Type B pancreatic cell (in vitro differentiated cells): ENCODE results near the gene EIF4EBP3. TPM values are rescaled to one million over a fixed set of nuclear protein-coding genes. Genes with fewer than 3 reads are reported as not detected.

Experiments
- DNase-seq: peaks from one replicate; pipeline ENCODE4 v3.0.0; 2021; ENCODE audit warnings: mixed read lengths; ENCODE audit not compliant: unreplicated experiment; ENCODE audit errors: extremely low spot score
- H3K27ac Mint-ChIP-seq: 2 replicates; pipeline ENCODE4 v1.8.0; 2021; ENCODE audit warnings: mild to moderate bottlenecking, mixed read lengths
- H3K27me3 Mint-ChIP-seq: 2 replicates; pipeline ENCODE4 v1.8.0; 2021; ENCODE audit warnings: mixed read lengths
- H3K36me3 Mint-ChIP-seq: 2 replicates; pipeline ENCODE4 v1.8.0; 2021; ENCODE audit warnings: mixed read lengths
- H3K4me1 Mint-ChIP-seq: one replicate; pipeline ENCODE4 v1.8.0; 2021; ENCODE audit warnings: mixed read lengths; ENCODE audit not compliant: unreplicated experiment
- H3K4me3 Mint-ChIP-seq: 2 replicates; pipeline ENCODE4 v1.8.0; 2021; ENCODE audit warnings: mild to moderate bottlenecking, mixed read lengths
- H3K9me3 Mint-ChIP-seq: 2 replicates; pipeline ENCODE4 v1.8.0; 2021; ENCODE audit warnings: mixed read lengths
- total RNA-seq: library from RNA; stranded (reverse); gene quantifications from 2 replicates; pipeline ENCODE4 v1.2.1, GENCODE V29; 2021; ENCODE audit warnings: low replicate concordance
- TF ChIP-seq, protein P1 (sequence below): fragments of 200-600 bp; sonication (generic); conservative IDR thresholded peaks from 2 replicates; pipeline ENCODE4 v1.5.0; 2021; ENCODE audit warnings: antibody characterized with exemption, mild to moderate bottlenecking

EIF4EBP3 gene
- total RNA-seq, 1 donor from 2014 or later, result 4.8 TPM

DNA sequence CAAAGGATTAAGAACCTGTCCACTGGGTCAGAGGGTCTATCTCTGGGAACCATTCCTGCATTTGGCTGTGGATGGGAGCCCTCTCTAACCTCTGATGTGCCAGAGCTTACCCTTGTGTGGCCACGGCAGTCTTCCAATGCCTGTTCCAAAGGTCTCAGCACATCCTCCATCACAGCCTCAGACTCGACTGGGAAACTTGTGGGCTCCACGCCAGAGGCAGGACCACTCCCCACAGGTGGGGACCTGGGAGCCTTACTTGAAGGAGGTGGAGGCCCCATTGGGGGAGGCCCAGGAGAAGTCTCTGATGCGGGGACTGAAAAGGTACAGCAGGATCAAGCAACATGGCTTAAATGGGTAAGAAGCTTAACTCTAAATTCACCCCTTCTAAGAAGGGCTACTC lies 4.4 kb downstream of the EIF4EBP3 start:
- Mint-ChIP-seq H3K4me1 (peaks cover 37% of the 10 kb centered on the region), H3K27me3 (no peaks in the 10 kb centered on the region), H3K9me3 (no peaks in the 10 kb centered on the region), H3K36me3 (peaks cover 18% of the 10 kb centered on the region), H3K4me3 (no peak overlapping the region), H3K27ac (no peak overlapping the region)
- TF ChIP-seq, protein P1, sequence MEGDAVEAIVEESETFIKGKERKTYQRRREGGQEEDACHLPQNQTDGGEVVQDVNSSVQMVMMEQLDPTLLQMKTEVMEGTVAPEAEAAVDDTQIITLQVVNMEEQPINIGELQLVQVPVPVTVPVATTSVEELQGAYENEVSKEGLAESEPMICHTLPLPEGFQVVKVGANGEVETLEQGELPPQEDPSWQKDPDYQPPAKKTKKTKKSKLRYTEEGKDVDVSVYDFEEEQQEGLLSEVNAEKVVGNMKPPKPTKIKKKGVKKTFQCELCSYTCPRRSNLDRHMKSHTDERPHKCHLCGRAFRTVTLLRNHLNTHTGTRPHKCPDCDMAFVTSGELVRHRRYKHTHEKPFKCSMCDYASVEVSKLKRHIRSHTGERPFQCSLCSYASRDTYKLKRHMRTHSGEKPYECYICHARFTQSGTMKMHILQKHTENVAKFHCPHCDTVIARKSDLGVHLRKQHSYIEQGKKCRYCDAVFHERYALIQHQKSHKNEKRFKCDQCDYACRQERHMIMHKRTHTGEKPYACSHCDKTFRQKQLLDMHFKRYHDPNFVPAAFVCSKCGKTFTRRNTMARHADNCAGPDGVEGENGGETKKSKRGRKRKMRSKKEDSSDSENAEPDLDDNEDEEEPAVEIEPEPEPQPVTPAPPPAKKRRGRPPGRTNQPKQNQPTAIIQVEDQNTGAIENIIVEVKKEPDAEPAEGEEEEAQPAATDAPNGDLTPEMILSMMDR, result no peak
- DNase-seq, result no peak

DNA sequence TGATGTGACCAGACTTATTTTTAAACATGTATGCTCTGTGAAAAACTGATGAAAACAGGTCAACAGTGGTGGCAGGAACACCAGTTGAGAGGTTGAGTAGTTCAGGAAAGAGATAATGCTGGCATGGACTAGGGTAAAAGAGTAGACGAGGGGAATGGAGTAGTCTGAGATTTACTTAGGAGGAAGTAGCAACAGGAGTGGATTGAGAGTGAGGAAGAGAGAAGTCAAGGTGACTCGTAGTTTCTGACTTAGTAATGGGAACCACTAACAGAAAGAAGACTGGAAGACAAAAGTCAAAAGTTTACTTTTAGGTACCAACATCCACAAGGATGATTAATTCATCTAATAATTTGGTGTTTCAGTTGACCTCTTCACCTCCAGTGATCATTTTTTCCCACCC lies 6.2 kb downstream of the EIF4EBP3 start:
- Mint-ChIP-seq H3K27ac (peak overlapping the region; percentile 29), H3K4me1 (peaks cover 38% of the 10 kb centered on the region)

DNA sequence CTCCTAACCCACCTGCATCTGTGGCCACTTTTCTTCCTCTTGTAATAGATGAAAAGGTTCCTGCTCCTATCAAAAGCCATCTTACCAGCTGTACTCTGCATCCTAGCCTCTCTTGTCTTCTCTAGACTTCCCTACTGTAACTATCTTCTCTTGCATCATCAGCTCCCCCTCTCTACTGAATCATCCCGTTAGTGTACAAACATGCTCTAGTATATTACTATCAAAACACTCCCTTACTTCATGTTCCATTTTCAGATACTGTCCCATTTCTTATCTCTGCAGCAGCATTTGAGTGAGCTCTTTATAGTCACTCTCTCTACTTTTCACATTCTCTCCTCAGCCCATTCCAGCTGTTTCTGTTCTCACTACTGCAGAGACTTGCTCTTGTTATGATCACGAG lies 7.0 kb downstream of the EIF4EBP3 start:
- no peaks in the 10 kb centered on the region for H3K27me3 Mint-ChIP-seq
- peaks cover 23% of the 10 kb centered on the region for H3K36me3 Mint-ChIP-seq
- peak overlapping the region; percentile 1 for H3K27ac Mint-ChIP-seq
- no peak for DNase-seq
- H3K4me1 Mint-ChIP-seq, result peaks cover 30% of the 10 kb centered on the region
- TF ChIP-seq, protein P1, result no peak
- peak overlapping the region; percentile 0 for H3K4me3 Mint-ChIP-seq
- no peaks in the 10 kb centered on the region for H3K9me3 Mint-ChIP-seq

More for the DNA sequence above, 6.2 kb downstream of the EIF4EBP3 start:
- no peak overlapping the region for H3K4me3 Mint-ChIP-seq
- H3K9me3 Mint-ChIP-seq, result no peaks in the 10 kb centered on the region
- H3K36me3 Mint-ChIP-seq, result peaks cover 18% of the 10 kb centered on the region
- no peak for DNase-seq
- TF ChIP-seq, protein P1, result no peak
- no peaks in the 10 kb centered on the region for H3K27me3 Mint-ChIP-seq

DNA sequence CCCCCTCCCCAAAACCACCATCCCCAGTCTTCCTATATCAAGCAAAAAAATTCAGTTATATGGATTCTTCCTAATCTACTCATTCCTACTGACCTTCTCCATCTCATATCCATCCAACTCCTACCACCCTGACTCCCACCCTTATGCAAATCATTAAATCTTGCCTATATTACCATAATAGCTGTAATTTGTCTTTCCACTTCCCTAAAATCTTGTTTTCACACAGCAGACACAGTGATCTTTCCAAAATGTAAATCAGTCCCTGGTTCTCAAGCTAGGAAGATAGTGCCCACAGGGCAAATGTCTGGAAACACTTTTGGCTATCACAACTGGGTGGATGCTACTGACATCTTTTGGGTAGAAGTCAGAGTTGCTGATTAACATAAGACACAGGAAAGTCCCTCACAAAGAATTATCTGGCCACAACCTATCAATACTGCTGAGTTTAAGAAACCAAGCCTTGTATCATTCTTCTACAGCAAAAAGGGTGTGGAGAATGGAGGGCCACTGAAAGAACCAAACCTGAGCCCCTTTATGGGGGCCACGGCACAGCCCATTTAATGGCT lies 8.4 kb downstream of the EIF4EBP3 start:
- TF ChIP-seq, protein P1, result no peak
- no peaks in the 10 kb centered on the region for H3K27me3 Mint-ChIP-seq
- H3K36me3 Mint-ChIP-seq, result peaks cover 26% of the 10 kb centered on the region
- H3K9me3 Mint-ChIP-seq, result no peaks in the 10 kb centered on the region
- H3K4me3 Mint-ChIP-seq, result peak overlapping the region; percentile 95
- DNase-seq, result no peak
- H3K27ac Mint-ChIP-seq, result peak overlapping the region; percentile 86
- H3K4me1 Mint-ChIP-seq, result peaks cover 30% of the 10 kb centered on the region

DNA sequence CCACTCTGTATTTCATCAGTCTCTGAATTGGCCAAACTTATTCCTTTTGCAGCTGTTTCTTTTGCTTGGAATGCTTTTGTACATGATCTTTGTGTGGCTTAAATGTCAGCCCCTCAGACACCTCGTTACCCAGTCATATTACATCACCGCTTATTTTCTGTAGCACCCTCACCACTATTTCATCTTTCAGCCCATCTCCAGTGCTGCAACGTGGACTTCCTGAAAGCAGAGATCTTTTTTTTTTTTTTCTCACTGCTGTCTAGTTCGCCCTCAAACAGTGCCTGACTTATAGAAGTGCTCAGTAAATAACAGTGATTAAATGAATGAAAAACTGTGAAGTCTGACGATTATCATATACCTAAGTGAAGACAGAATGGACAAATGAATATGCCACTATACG lies 9.0 kb downstream of the EIF4EBP3 start:
- peak overlapping the region; percentile 86 for H3K27ac Mint-ChIP-seq
- H3K4me1 Mint-ChIP-seq, result peaks cover 30% of the 10 kb centered on the region
- no peak for DNase-seq
- no peaks in the 10 kb centered on the region for H3K9me3 Mint-ChIP-seq
- peaks cover 29% of the 10 kb centered on the region for H3K36me3 Mint-ChIP-seq
- no peaks in the 10 kb centered on the region for H3K27me3 Mint-ChIP-seq
- H3K4me3 Mint-ChIP-seq, result peak overlapping the region; percentile 95
- TF ChIP-seq, protein P1, result no peak
